ENCODE measurements around the gene AFAP1. TPM values are rescaled to one million over a fixed set of nuclear protein-coding genes. Genes with fewer than 3 reads are reported as not detected.

Gene AFAP1
- total and polyA plus RNA-seq, 2 of the 8 experiments (the other 6 are each of a cell fraction or from before 2014, with no cell fraction given) = 3.6 to 18.2 TPM

DNA sequence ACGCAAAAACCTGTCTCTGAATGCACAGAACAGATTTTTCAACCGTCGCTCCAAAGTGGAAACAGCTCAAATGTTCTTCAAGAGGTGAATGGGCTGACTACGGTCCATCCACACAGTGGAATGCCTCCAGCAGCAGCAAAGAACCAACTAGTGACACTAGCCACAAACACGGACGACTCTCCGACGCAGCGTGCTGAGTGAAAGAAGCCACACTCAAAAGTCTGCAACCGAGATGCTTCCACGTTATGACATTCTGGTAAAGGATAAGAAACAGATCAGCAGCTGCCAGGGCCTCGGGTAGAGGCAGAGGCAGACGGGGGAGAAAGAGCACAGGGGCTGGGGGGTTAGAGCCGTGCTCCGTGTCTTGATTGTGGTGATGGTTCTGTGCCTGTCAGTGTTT, 125.2 kb downstream of the AFAP1 start:
- Histone ChIP-seq H2BK12ac (ENCODE audit: low read depth, low read length) (no peak overlapping the region), H4K20me1 (replicated peaks in 1 of 2; ENCODE audit: control insufficient read depth in 1 of 2, insufficient read depth in 2 of 2, low read length in 2 of 2) (no peaks in the 10 kb centered on the region), H4K8ac (ENCODE audit: extremely low read depth, insufficient read depth, low read length) (no peak overlapping the region), H2BK15ac (ENCODE audit: low read length) (no peak overlapping the region), H3K27me3 (replicated peaks in 1 of 4; ENCODE audit: control insufficient read depth in 3 of 4, extremely low read depth in 1 of 4, insufficient read depth in 3 of 4, low read length in 3 of 4) (no peaks in the 10 kb centered on the region), H3K9me3 (ENCODE audit: insufficient read depth in 2 of 2, low read depth in 1 of 2, low read length in 1 of 2) (no peaks in the 10 kb centered on the region), H3K4me2 (ENCODE audit: insufficient read depth in 1 of 2, low read depth in 2 of 2, low read length in 2 of 2) (no peak overlapping the region), H3K14ac (ENCODE audit: insufficient read length) (no peak overlapping the region), H3K18ac (ENCODE audit: extremely low read depth, low read length) (no peak overlapping the region), H2AK5ac (ENCODE audit: low read depth, low read length) (no peak overlapping the region), H3K4me3 (ENCODE audit: extremely low read depth in 1 of 4, insufficient read depth in 2 of 4, low read depth in 3 of 4, low read length in 4 of 4) (no peak overlapping the region), H3K4ac (replicated peaks; ENCODE audit: insufficient read length, low read depth, low read length) (no peak overlapping the region), H2BK120ac (replicated peaks; ENCODE audit: low read depth, low read length) (no peak overlapping the region), H2BK20ac (ENCODE audit: low read length) (no peak overlapping the region), H2BK5ac (ENCODE audit: low read depth, low read length) (no peak overlapping the region), H3K27ac (ENCODE audit: low read depth, low read length) (no peak overlapping the region), H3K56ac (replicated peaks; ENCODE audit: insufficient read length, low read depth, low read length) (no peak overlapping the region), H3K23me2 (ENCODE audit: low read depth, low read length) (no peaks in the 10 kb centered on the region), H4K91ac (replicated peaks; ENCODE audit: insufficient read length, low read length) (no peak overlapping the region), H2AFZ (ENCODE audit: low read length) (no peak overlapping the region), H3K79me2 (ENCODE audit: control insufficient read depth in 1 of 2, insufficient read depth in 2 of 2, low read length in 2 of 2) (no peaks in the 10 kb centered on the region), H3K36me3 (ENCODE audit: control insufficient read depth in 2 of 4, insufficient read depth in 4 of 4, low read length in 3 of 4) (peaks cover 0 to 10% (median 3%) of the 10 kb centered on the region in 4 experiments; a peak in 4 of 8 replicates), H3K23ac (ENCODE audit: insufficient read length) (no peak overlapping the region), H3K4me1 (replicated peaks in 1 of 4; ENCODE audit: control insufficient read depth in 3 of 4, insufficient read depth in 4 of 4, low read length in 3 of 4) (peaks cover 0 to 9% (median 0%) of the 10 kb centered on the region in 4 experiments; a peak in 1 of 7 replicates), H4K5ac (ENCODE audit: insufficient read length, low read depth, low read length) (no peak overlapping the region), H3K9ac (replicated peaks in 1 of 4; ENCODE audit: extremely low read depth in 1 of 4, low read depth in 3 of 4, low read length in 3 of 4) (no peak overlapping the region), H3K79me1 (ENCODE audit: low read depth, low read length) (no peaks in the 10 kb centered on the region; the same call in 1 of the 2 replicates)
- POLR2A ChIA-PET (ENCODE audit: partially characterized antibody) = no interaction called here
- WGBS, 2 experiments (ENCODE audit: extremely low coverage in 1 of 2, insufficient coverage in 1 of 2, insufficient read length in 1 of 2, insufficient replicate concordance in 2 of 2, low coverage in 1 of 2, low lambda C conversion rate in 2 of 2, missing lambda C conversion rate in 1 of 2) = 92% methylated on average over 15 of the region's 15 CpGs; no CpG with 5 or more reads in 1 of the 2 experiments
- DNase-seq (ENCODE audit: low read depth in 1 of 2, low spot score in 2 of 2) = no peak
- FAIRE-seq = no peak
- CTCF ChIA-PET (ENCODE audit: partially characterized antibody) = interaction anchor here (1.1 to 4.2 kb wide), 3 partner anchors 12 to 53 kb away, joined by 3 to 21 read pairs (median 3); no protein-coding TSS in a partner anchor
- TF ChIP-seq POLR2A (IDR thresholded peaks at IDR 0.05; ENCODE audit: control extremely low read depth in 1 of 2, low read depth in 2 of 2, low read length in 2 of 2) (no peak), TEAD4 (IDR thresholded peaks at IDR 0.05; ENCODE audit: low read depth, low read length) (no peak), RNF2 (IDR thresholded peaks at IDR 0.05; ENCODE audit: borderline replicate concordance, low read depth, low read length, missing control alignments, poor library complexity, severe bottlenecking) (no peak), SIN3A (conservative IDR thresholded peaks at IDR 0.05 in 1 of 2, IDR thresholded peaks at IDR 0.05 in 1 of 2; ENCODE audit: low read depth in 1 of 2, low read length in 2 of 2) (no peak), NANOG (IDR thresholded peaks at IDR 0.05; ENCODE audit: insufficient read depth, low read depth, low read length, poor library complexity, severe bottlenecking) (no peak), JUN (IDR thresholded peaks at IDR 0.05; ENCODE audit: low read depth, low read length) (no peak), SAP30 (IDR thresholded peaks at IDR 0.05; ENCODE audit: insufficient read depth, insufficient replicate concordance, low read length) (no peak), PHF8 (conservative IDR thresholded peaks at IDR 0.05; ENCODE audit: low read depth, low read length) (no peak), NRF1 (IDR thresholded peaks at IDR 0.05; ENCODE audit: low read depth, low read length) (no peak), TBP (IDR thresholded peaks at IDR 0.05; ENCODE audit: low read depth, low read length) (no peak), KDM1A (IDR thresholded peaks at IDR 0.05; ENCODE audit: borderline replicate concordance, low read length) (no peak)
- TF ChIP-seq, protein P1, sequence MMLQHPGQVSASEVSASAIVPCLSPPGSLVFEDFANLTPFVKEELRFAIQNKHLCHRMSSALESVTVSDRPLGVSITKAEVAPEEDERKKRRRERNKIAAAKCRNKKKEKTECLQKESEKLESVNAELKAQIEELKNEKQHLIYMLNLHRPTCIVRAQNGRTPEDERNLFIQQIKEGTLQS (IDR thresholded peaks at IDR 0.05; ENCODE audit: insufficient read depth, low read depth, low read length) = no peak

Measured in H1 (cell line).